C4-2B (cell line): ENCODE measurements around the gene MEOX1.

ENCODE experiments used
- H3K27ac ChIP-seq: fragments of 450-650 bp; 2 replicates; pipeline ENCODE4 v1.5.1; 2017
- CTCF ChIP-seq: fragments of 450-650 bp; conservative IDR thresholded peaks from 2 replicates; pipeline ENCODE4 v1.5.1; 2017; ENCODE audit warnings: mild to moderate bottlenecking
- ZFX ChIP-seq: fragments of 450-650 bp; IDR thresholded peaks from 2 replicates; pipeline ENCODE4 v1.6.1; 2017

The MEOX1 gene

GRCh38 chr17:43616029-43616351 lies 45.7 kb downstream of the MEOX1 start:
- no peak overlapping the region for H3K27ac ChIP-seq

GRCh38 chr17:43615330-43616028 lies 46.2 kb downstream of the MEOX1 start:
- TF ChIP-seq CTCF (no peak), ZFX (no peak)
- H3K27ac ChIP-seq, result no peak overlapping the region

More at GRCh38 chr17:43616029-43616351, 45.7 kb downstream of the MEOX1 start:
- TF ChIP-seq CTCF (no peak), ZFX (no peak)

GRCh38 chr17:43614561-43614960 lies 47.2 kb downstream of the MEOX1 start:
- no peak overlapping the region for H3K27ac ChIP-seq
- TF ChIP-seq CTCF (no peak), ZFX (no peak)

GRCh38 chr17:43613917-43614316 lies 47.8 kb downstream of the MEOX1 start:
- H3K27ac ChIP-seq, result no peak overlapping the region
- TF ChIP-seq CTCF, result no peak
- no peak for TF ChIP-seq ZFX

GRCh38 chr17:43612515-43612914 lies 49.2 kb downstream of the MEOX1 start:
- no peak for TF ChIP-seq CTCF
- TF ChIP-seq ZFX, result no peak
- no peak overlapping the region for H3K27ac ChIP-seq

- H3K27ac ChIP-seq, result no peak overlapping the region
- no peak for TF ChIP-seq ZFX
- TF ChIP-seq CTCF, result no peak
Observed at GRCh38 chr17:43611230-43611969, 50.3 kb downstream of the MEOX1 start.

- H3K27ac ChIP-seq, result no peak overlapping the region
- TF ChIP-seq CTCF (no peak), ZFX (no peak)
Observed at GRCh38 chr17:43609613-43610385, 51.9 kb downstream of the MEOX1 start.
